ENCODE measurements around the gene MRAP.

GRCh38 chr21:32321480-32321879 lies 22.8 kb downstream of the MRAP start:
- no peak for TF ChIP-seq CTCF (IDR thresholded peaks at IDR 0.05)
- no peak for TF ChIP-seq POLR2A (IDR thresholded peaks at IDR 0.05)
